GM21723 (cell line): Measurements from ENCODE around the gene PER3.

Experiments used
- ATAC-seq: cut with Tn5 transposase; IDR thresholded peaks from one replicate; pipeline ENCODE4 v1.9.1; 2021; ENCODE audit warnings: mild to moderate bottlenecking, moderate library complexity; ENCODE audit not compliant: unreplicated experiment

Gene PER3

DNA sequence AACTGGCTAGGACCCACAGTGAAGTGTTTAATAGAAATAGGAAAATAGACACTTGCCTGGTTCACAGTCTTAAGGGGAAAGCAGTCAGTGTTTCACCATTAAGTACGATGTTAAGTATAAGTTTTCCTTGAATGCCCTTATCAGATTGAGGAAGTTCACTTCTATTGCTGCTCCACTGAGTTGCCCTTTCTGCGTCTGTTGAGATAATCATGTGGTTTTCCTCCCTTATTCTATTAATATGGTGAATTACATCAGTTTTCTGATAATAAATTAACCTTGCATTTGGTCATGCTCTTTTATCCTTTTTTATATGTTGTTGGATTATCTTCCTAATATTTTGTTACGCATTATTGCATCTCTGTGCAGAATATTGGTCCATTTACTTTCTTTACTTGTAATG, 47.4 kb downstream of the PER3 start:
- no peak for ATAC-seq

DNA sequence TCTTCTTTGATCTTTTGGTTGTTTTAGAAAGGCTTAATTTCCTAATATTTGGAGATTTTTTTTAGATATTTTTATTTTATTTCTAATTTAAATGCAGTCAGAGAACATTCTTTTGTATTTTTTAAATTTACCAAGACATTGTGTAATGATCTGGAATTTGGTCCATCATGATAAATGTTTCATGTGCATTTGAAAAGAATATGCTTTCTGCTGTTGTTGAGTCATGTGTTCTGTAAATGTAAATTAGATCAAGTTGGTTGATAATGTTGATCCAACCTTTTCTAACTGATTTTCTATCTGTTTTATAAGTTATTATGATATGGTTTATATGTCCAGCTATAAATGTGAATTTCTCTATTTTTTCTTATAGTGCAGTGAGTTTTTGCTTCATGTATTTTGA, 48.9 kb downstream of the PER3 start:
- ATAC-seq: no peak

DNA sequence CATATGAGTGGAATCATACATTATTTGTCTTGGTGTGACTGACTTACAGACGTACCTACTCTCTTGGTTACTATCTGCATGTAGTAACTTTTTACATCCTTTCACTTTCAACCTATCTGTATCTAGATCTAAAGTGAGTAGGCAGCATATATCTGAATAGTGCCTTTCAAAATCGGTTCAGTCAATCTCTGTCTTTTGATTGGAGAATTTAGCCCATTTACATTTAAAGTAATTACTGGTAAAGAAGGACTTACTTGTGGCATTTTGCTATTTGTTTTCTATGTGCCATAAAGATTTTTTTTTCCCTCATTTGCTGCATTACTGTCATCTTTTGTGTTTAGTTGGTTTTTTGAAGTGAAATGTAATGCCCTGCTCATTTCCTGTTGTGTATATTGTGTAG, 54.6 kb downstream of the PER3 start:
- ATAC-seq: no peak

DNA sequence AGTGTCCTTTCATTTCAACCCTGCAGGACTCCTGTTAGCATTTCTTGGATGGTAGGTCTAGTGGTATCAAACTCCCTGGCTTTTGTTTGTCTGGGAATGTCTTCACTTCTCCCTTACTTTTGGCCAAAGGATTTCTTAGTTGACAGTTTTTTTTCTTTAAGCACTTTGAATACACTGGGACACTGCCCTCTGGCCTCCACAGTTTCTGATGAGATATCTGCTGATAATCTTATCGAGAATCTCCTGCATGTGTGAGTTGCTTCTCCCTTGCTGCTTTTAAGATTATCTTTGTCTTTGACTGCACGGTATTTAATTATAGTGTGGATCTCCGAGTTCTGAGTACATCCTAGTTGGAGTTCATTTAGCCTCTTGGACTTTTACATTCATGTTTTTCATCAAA, 55.4 kb downstream of the PER3 start:
- ATAC-seq: no peak

DNA sequence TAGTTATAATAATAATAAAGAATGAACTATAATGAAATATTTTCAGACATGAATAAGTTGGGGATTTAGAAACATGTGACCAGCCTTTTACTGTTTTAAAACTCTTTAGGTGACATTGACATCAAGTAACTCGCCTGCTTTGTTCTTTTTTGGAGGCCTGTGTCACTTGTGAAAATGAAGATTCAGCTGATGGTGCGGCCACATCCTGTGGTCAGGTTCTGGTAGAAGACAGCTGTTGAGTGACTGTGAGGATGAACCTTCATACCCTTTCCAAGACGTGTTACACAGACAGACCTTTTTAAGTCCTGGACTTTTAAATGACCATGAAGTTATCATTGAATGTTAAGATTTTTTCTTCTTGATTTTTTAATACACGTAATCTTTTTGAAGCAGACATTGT, 58.4 kb downstream of the PER3 start:
- ATAC-seq: no peak

DNA sequence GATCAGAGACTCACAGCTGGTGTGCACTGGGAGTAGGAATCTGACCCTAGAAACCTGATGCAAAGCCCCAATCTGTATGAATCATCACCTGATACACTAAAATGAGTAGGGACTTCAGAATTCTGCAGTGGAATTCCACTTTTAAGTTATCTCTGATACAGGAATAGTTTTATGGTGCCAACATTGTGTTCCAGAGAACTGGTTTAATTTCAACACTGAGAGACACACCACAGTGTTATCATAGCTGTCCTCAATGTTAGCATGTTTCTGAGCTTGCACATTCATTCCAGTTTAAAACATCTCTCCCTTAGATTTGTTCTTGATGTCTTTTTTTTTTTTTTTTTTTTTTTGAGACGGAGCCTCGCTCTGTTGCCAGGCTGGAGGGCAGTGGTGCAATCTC, 61.7 kb downstream of the PER3 start:
- ATAC-seq: no peak

DNA sequence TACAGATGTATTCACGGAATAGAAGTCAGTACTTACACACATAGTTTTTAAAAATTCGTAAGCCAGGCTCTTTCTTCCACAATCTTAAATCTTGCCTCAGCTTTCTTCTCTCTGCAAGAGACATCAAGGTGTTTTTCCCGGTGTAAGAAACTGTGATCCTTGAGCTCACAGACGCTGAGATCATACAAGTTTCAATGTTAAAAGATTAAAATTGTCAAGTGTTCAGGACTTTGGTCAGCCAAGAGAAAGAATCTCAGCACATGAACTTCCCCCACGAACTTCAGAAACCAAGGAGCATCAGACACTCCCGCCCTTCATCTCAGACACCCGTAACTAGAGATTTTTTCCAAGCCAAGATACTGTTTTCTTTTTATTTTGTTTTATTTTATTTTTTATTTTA, 62.6 kb downstream of the PER3 start:
- no peak for ATAC-seq

DNA sequence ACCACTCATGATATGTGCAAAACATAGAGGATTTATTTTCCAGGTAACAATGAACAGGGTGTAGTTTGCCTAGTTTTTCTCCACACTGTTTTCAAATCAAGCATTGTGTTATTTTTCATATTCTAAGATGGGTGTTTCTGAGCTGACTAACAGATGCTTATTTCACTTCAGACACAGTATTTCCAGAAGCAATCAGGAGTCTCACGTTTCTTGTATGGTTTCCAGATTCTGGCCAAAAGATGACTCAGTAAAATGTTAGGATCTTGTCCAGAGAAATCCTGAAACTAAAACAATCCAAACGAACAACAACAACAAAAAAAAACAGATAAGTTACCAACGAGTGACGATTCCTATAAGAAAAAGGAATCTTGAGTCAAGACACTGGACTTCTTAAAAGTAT, 63.5 kb downstream of the PER3 start:
- ATAC-seq: no peak

DNA sequence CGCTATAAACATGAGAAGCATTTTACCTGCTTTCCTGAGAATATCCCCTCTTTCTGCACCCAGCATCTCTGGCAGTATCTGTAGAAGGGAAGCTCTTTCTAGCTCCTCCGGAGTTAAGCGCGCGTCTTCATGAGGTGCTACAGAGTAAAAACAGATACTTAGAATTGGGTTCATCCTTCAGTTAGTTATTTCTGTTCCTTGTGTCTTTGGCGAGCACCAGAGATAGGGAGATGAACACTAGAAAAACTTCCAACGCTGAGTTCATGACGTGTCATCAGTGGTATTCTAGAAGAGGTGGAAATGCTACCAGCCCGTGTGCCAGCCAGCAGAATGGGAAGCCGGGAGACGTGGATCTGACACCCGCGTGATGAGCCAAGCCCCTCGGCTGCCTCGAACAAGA, 66.7 kb downstream of the PER3 start:
- ATAC-seq: no peak

DNA sequence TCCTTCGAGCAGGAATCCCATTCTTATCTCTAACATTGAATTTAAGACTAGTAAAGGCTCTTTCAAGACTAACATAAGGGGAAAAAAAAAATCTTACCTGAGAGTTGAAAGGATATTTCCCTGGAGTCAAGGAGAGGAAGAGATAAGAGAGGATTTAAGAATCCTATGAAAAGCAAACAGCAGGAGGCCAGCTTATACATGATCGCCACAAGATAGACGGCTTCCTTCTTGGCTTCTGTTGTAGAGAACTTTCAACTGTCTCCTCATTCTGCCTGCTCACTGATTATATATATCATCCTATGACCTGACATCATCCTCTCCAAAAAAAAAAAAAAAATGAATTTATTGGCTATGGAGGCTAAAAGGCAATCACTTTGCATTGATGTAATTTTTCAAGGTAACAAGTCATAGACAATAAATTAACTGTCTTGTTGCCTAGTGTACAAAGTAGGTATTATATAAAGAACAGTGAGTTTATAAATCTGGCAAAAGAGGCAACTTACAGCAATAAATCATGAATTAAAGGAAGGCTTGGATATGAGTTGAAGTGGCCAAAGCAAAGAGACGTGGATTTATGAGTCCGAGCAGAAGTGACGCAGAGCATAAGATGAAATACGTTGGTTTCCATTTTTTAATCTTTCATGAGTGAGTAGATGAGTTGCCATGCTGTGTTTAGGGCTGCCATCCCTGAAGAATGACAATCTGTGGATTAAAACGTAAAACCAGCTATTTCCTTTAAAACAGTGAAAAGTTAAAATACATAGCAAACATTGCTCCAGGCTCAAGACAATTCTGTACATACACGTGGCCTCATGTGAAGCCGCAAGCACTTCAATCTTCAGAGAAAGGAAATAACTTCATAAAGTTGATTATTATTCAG, 69.0 kb downstream of the PER3 start, which contains the start of gene UTS2:
Gene UTS2, minus strand, starts transcription at position 262 of the 880 bp plus-strand sequence. Its CDS starts 62 bp downstream, at position 200.
- ATAC-seq: no peak

DNA sequence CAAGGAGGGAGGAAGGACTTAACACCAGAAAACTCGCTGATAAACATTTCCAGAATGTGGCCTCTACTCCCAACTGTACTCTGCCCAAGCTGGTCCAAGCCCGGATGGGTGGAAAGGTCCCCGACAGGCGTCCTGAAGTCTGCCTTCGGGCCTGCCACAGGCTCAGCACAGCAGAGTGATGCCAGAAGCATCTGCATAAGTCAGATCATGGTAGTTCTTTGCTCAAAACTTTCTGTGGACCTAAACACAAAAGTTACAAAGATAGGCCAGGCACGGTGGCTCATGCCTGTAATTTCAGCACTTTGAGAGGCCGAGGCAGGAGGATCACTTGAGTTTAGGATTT, 69.6 kb downstream of the PER3 start:
- ATAC-seq: no peak

DNA sequence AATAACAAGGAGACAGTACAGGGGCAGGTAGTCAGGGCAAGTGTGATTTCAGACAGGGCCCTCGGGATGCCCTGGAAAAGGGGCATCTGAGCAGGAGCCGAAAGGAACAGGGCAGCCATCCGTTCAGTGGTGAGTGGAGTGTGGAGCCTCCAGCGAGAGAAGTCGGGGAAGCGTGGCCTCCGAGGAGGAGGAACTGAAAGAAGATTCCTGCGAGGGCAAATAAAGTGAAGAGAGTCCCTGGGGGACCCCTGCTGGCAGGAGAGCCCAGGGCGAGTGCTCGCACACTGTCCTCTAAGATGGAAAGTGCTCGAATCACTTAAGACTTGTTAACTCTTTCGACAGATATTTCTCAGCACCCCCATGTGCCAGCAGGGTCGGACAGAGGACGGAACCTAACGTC, 72.3 kb downstream of the PER3 start:
- no peak for ATAC-seq

DNA sequence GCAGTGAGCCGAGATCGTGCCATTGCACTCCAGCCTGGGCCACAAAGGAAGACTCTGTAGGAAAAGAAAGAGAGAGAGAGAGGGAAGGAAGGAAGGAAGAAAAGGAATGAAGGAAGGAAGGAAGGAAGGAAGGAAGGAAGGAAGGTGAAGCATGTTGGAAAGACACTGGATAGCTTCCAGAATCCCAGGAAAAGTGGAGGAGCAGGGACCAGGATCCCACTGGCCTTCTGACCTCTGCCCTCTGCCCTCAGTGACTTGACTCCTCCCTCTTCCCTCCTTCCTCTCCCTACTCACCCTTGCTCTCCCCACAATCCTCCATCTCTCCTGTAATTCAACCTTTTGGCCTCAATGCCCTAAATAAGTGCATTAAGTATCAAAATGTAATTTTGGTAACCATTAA, 72.9 kb downstream of the PER3 start:
- no peak for ATAC-seq

DNA sequence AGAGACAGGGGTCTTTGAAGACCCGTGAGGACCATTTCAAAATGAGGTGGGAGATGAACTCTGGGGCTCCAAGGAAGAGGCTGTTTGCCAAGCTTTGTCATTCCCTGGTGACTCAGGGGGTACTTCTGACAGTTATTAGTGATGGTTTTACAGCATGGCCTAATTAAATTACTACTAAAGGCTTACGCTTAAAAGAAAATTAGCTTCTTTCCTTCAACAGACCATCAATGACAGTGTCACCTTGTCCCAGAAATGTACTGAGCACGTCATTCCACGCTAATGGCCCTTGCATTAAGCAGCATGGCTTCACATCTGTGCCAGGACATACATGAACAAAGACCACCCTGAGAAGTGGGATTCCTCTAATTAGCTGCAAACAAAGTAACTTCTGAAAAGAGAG, 73.9 kb downstream of the PER3 start:
- no peak for ATAC-seq

DNA sequence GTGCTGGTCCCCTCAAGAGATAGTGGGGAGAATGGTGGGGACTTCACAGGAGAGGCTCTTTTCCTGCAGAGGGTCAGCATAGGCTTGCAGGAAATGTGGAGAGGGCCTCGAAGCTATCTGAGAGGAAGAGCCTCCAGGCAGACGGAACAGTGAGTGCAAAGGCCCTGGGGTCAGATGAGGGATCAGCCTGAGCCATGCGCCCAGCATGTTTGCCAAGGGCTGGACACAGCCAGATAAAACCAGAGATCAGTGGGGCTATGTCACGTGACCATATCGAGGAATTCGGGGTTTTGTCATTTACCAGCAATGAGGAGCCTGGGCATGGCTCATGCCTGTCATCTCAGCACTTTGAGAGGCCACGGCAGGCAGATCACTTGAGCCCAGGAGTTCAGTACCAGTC, 75.3 kb downstream of the PER3 start:
- ATAC-seq: no peak

DNA sequence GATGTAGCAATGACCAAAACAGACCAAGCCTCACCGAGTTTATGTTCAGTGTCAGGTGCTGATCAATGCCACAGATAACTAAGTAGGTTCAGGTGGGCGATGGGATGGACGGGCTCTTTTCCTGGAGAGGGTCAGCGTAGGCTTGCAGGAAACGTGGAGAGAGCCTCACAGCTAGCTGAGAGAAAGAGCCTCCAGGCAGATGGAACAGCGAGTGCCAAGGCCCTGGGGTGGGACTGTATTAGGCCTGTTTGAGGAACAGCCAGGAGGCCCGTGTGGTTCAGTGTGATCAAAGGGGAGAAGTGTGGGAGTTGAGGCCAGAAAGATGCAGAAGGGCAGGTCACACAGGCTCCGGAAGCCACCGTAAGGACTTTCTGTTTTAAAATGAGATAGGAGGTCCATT, 76.0 kb downstream of the PER3 start:
- no peak for ATAC-seq

DNA sequence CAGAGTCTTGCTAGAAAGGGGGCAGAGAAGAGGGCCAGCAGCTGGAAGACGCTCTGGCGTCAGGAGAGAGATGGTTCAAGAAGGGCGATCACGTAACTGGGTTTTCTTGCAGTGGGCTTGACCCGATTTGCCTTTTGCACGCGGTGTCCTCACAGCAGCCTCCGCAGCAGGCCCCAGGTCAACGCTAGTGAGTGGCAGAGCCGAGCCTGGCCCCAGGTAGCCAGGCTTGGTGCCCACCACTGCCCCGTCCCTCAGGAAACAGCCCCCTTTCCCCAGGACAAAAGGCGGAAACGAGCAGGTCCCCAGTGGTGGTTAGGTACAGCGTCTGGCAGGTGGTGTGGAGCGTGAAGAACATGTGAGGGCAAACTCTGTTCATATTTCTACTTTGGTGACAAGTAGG, 77.4 kb downstream of the PER3 start:
- no peak for ATAC-seq

DNA sequence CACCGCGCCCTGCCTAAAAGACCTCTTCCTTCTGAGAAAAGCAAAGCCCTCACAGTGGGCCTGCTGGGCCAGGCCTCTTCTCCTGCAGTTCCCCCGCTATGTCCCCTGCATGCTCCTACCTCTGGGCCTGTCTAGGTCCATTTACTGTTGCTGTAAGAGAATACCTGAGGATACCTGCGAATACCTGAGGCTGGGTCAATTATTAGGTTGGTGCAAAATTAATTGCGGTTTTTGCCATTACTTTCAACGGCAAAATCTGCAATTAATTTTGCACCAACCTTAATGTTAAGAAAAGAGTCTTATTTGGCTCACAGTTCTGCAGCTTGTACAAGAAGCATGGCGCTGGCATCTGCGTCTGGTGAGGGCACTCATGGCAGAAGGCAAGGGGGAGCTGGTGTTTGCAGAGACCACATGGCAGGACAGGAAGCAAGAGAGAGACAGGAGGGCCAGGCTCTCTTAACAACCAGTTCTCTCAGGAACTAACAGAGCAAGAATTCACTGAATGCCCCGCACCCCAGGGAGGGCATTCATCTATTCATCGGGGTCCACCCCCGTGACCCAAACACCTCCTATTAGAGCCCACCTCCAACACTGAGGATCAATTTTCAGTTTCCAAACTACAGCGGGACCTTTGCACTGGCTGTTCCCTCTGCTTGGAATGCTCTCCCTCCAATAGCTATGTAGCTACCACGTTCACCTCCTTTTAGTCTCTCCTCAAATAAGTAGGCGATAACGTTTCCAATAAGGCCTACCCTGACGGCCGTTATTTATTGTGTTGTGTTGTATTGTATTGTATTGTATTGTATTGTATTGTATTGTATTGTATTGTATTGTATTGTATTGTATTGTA, 78.3 kb downstream of the PER3 start:
- no peak for ATAC-seq

DNA sequence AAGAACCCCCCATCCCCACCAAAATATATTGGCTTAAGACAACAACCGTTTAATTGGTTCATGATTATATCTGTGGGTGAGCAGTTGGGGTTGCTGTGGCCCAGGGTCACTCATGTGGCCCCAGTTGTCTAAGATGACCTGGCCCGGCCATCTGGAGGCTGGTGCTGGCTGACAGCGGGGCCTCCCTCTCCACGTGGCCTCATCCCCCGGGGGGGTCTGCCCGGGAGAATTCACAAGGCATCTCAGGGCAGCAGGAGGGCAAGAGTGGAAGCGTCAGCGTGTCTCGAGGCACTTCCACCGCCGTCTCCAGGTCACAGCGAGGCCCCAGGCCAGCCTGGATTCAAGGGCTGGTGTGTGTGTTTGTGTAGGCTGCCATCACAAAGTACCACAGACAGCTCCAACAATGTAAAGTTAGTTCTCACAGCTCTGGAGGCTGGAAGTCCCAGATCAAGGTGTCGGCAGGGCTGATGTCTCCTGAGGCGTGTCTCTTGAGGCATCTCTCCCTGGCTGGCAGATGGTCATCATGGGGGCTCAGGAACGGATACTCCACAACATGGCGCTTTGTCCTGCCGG, 79.8 kb downstream of the PER3 start:
- ATAC-seq: no peak

DNA sequence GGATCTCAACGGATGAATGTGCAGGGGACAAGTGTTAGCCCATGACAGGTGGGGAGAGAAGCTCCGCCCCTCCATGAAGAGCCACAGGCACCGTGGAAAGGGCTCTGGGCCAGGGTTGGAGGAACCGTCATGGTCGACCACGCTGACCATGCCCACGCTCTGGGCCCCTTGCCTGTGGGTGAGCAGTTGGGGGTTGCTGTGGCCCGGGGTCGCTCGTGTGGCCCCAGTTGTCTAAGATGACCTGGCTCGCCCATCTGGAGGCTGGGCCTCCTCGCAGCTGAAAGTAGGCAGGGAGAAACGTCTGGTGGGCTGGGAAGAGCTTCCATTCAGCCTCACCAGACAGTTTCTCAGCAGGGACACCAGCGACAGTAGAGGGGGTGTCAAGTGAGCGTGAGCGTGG, 81.9 kb downstream of the PER3 start:
- ATAC-seq: no peak

DNA sequence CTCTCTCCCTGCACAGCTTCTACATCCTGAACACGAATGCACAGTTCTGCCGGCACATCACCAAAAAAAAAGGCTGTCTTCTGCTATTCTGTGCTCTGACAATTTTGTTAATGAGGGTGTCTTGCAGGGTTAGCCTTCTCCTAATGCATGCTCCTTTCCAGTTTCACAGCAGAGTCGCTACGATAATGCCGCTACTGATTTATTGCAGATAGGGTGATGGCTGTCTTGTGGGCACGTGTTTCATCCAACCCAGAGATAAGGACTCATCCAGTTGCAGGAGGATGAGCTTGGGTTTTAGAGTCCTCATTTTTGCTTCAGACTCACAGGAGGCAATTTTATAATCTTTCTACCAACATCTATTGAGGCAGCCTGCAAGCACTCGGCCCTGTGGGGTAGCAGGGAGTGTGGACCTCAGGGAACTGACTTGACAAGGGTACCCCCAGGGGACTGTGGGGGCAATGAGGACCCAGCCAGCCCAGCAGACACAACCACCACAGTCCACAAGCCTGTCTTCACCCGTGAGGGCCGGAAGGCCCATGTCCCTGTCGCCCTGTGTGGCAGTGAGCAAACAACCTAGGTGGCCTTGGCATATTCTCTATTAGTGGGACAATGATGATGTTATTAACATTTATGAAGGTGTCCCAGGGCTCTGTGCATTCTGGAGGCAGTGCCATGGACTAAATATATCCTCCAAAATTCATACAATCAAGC, 84.1 kb downstream of the PER3 start:
- ATAC-seq: no peak
